Measurements from ENCODE around the gene TBC1D2. TPM values are rescaled to one million over a fixed set of nuclear protein-coding genes. Genes with fewer than 3 reads are reported as not detected.

The TBC1D2 gene
- total RNA-seq, 1 donor from 2014 or later, result 2.7 TPM

GRCh38 chr9:98214811-98215210, 40.6 kb downstream of the TBC1D2 start:
- no peak overlapping the region for H3K27ac Mint-ChIP-seq
- no peaks in the 10 kb centered on the region for H3K9me3 Mint-ChIP-seq
- DNase-seq (no peak), ATAC-seq (ENCODE audit: low read depth) (no peak)
- ChIA-PET POLR2A (no interaction called here), CTCF (interaction anchor here (1.4 kb wide), 1 partner anchor 140 kb away, joined by 3 read pairs; no protein-coding TSS in a partner anchor)
- no peaks in the 10 kb centered on the region for H3K4me1 Mint-ChIP-seq
- intact Hi-C loops (cut with micrococcal nuclease), result no loop called here
- no peak overlapping the region for H3K4me3 Mint-ChIP-seq
- peaks cover 7% of the 10 kb centered on the region for H3K36me3 Mint-ChIP-seq (ENCODE audit: low read depth)
- TF ChIP-seq, protein P1, sequence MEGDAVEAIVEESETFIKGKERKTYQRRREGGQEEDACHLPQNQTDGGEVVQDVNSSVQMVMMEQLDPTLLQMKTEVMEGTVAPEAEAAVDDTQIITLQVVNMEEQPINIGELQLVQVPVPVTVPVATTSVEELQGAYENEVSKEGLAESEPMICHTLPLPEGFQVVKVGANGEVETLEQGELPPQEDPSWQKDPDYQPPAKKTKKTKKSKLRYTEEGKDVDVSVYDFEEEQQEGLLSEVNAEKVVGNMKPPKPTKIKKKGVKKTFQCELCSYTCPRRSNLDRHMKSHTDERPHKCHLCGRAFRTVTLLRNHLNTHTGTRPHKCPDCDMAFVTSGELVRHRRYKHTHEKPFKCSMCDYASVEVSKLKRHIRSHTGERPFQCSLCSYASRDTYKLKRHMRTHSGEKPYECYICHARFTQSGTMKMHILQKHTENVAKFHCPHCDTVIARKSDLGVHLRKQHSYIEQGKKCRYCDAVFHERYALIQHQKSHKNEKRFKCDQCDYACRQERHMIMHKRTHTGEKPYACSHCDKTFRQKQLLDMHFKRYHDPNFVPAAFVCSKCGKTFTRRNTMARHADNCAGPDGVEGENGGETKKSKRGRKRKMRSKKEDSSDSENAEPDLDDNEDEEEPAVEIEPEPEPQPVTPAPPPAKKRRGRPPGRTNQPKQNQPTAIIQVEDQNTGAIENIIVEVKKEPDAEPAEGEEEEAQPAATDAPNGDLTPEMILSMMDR (IDR thresholded peaks at IDR 0.05), result no peak
- H3K27me3 Mint-ChIP-seq, result no peaks in the 10 kb centered on the region

DNA sequence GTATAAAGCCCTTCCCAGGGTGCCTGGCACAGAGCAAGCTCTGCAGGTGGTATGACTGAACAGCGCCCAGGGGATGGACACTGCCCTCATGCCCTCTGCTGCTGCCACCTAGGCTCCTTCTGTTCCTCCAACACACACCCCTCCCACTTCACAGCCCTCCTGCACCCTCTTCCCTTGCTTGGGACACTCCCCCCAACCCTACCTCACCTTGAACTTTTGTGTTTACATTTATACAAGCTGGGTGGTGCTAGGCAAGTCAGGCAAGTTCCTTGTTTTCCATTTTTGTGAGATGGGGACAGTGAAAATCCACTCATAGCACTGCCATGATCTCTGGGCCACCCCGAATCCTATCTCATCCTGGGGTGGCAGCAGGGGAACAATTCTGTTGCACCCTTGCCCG, 44.2 kb downstream of the TBC1D2 start:
- no peak overlapping the region for H3K27ac Mint-ChIP-seq
- no peak for ATAC-seq (ENCODE audit: low read depth)
- ChIA-PET CTCF (no interaction called here), POLR2A (no interaction called here)
- peaks cover 4% of the 10 kb centered on the region for H3K36me3 Mint-ChIP-seq (ENCODE audit: low read depth)
- no peaks in the 10 kb centered on the region for H3K27me3 Mint-ChIP-seq
- DNase-seq, result no peak
- H3K4me1 Mint-ChIP-seq, result peaks cover 2% of the 10 kb centered on the region
- no peaks in the 10 kb centered on the region for H3K9me3 Mint-ChIP-seq
- no peak overlapping the region for H3K4me3 Mint-ChIP-seq
- TF ChIP-seq, protein P1 (IDR thresholded peaks at IDR 0.05), result no peak
- intact Hi-C loops (cut with micrococcal nuclease), result no loop called here

GRCh38 chr9:98210435-98210834, 45.0 kb downstream of the TBC1D2 start:
- no peak overlapping the region for H3K27ac Mint-ChIP-seq
- DNase-seq (no peak), ATAC-seq (ENCODE audit: low read depth) (no peak)
- peaks cover 8% of the 10 kb centered on the region for H3K4me1 Mint-ChIP-seq
- no peaks in the 10 kb centered on the region for H3K27me3 Mint-ChIP-seq
- H3K9me3 Mint-ChIP-seq, result no peaks in the 10 kb centered on the region
- ChIA-PET POLR2A (no interaction called here), CTCF (no interaction called here)
- peaks cover 4% of the 10 kb centered on the region for H3K36me3 Mint-ChIP-seq (ENCODE audit: low read depth)
- intact Hi-C loops (cut with micrococcal nuclease), result no loop called here
- H3K4me3 Mint-ChIP-seq, result no peak overlapping the region
- TF ChIP-seq, protein P1 (IDR thresholded peaks at IDR 0.05), result no peak

- CTCF ChIA-PET, result no interaction called here
- TF ChIP-seq, protein P1 (IDR thresholded peaks at IDR 0.05), result no peak
- no peak for DNase-seq
- no peak overlapping the region for H3K27ac Mint-ChIP-seq
- no peak overlapping the region for H3K4me3 Mint-ChIP-seq
- ATAC-seq (ENCODE audit: low read depth), result no peak
- POLR2A ChIA-PET, result interaction anchor here (0.7 kb wide), 1 partner anchor 166 kb away, joined by 3 read pairs; no protein-coding TSS in a partner anchor
- no peaks in the 10 kb centered on the region for H3K9me3 Mint-ChIP-seq
- H3K27me3 Mint-ChIP-seq, result no peaks in the 10 kb centered on the region
- intact Hi-C loops (cut with micrococcal nuclease), result no loop called here
- no peaks in the 10 kb centered on the region for H3K36me3 Mint-ChIP-seq (ENCODE audit: low read depth)
- peaks cover 8% of the 10 kb centered on the region for H3K4me1 Mint-ChIP-seq
Measured at GRCh38 chr9:98209530-98209929, 45.9 kb downstream of the TBC1D2 start.

DNA sequence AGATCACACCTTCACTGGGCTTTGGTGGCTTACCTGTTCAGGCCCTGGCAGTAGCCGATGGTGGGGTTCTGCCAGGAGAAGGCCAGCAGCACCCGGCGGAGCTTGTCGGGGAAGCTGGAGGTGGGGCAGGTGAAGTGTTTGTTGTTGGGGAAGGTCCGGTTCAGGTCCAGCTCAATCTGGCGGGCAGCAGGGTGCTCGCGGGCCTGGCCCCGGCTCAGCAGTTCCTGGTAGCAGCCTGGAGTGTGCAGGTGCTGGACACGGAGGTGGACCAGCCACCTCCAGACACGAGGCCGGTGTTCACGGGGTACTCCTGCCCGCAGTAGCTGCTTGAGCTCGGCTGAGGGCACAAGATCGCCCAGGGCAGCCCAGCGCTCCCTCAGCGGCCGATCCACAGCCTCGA, 46.8 kb downstream of the TBC1D2 start:
- Mint-ChIP-seq H3K36me3 (ENCODE audit: low read depth) (no peaks in the 10 kb centered on the region), H3K27ac (no peak overlapping the region), H3K4me1 (peaks cover 8% of the 10 kb centered on the region), H3K9me3 (no peaks in the 10 kb centered on the region), H3K4me3 (no peak overlapping the region), H3K27me3 (no peaks in the 10 kb centered on the region)
- ATAC-seq (ENCODE audit: low read depth) (no peak), DNase-seq (no peak)
- CTCF ChIA-PET, result interaction anchor here (1.8 kb wide), 1 partner anchor 55 kb away, joined by 5 read pairs; no protein-coding TSS in a partner anchor
- TF ChIP-seq, protein P1 (IDR thresholded peaks at IDR 0.05), result no peak
- POLR2A ChIA-PET, result no interaction called here
- intact Hi-C loops (cut with micrococcal nuclease), result no loop called here
